ENCODE measurements around the gene RAB11B.

DNA sequence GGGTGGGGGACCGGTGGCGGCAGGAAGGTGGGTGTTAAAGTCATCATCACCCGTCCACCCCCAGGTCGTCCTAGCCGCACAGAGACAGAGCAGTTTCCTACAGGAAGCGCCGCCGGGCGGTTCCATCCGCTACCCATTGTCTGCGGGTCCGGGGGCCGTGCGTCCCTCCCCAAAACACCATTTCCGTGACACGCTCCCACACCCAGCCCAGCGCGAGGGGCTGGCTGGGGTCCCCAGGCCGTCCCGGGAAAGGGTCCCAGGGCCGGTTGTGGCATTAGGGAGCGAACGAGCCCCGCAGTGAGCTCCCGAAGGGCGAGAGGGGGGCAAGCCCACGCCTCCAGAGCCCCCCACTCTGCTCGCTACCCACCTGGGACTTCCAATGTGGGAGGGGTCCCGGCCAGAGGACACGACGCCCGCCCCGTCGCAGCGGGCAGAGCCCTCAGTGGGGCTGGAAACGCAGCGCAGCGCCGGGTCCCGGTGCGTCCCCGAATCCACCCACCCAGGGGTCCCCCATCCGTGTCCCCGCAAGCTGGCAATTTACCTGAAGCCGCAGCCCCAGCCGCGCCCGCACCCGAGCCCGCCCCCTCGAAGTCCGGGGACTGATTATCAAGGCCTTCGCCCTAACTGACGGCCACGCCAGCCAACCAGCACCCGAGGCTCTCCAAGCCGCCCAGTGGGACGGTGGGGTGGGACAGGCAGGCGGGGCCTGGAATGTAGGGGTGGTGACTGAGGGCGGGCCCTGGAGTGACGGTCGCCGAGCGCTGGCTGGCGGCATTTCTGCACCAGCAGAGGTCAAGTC lies 47.3 kb upstream of the RAB11B start, which contains the start of gene KANK3:
- TF ChIP-seq, protein P1, sequence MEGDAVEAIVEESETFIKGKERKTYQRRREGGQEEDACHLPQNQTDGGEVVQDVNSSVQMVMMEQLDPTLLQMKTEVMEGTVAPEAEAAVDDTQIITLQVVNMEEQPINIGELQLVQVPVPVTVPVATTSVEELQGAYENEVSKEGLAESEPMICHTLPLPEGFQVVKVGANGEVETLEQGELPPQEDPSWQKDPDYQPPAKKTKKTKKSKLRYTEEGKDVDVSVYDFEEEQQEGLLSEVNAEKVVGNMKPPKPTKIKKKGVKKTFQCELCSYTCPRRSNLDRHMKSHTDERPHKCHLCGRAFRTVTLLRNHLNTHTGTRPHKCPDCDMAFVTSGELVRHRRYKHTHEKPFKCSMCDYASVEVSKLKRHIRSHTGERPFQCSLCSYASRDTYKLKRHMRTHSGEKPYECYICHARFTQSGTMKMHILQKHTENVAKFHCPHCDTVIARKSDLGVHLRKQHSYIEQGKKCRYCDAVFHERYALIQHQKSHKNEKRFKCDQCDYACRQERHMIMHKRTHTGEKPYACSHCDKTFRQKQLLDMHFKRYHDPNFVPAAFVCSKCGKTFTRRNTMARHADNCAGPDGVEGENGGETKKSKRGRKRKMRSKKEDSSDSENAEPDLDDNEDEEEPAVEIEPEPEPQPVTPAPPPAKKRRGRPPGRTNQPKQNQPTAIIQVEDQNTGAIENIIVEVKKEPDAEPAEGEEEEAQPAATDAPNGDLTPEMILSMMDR (IDR thresholded peaks at IDR 0.05), result no peak
- TF ChIP-seq POLR2A (IDR thresholded peaks at IDR 0.05) (no peak), POLR2AphosphoS5 (IDR thresholded peaks at IDR 0.05; ENCODE audit: insufficient read depth in 1 of 2, low read depth in 1 of 2) (peak; percentile 58 to 87)
